ENCODE measurements around the gene FAF1. TPM values are rescaled to one million over a fixed set of nuclear protein-coding genes. Genes with fewer than 3 reads are reported as not detected.

FAF1 gene
- total and polyA plus RNA-seq, 2 of the 8 experiments (the other 6 are each of a cell fraction or from before 2014, with no cell fraction given), result 10.8 to 65.9 TPM

DNA sequence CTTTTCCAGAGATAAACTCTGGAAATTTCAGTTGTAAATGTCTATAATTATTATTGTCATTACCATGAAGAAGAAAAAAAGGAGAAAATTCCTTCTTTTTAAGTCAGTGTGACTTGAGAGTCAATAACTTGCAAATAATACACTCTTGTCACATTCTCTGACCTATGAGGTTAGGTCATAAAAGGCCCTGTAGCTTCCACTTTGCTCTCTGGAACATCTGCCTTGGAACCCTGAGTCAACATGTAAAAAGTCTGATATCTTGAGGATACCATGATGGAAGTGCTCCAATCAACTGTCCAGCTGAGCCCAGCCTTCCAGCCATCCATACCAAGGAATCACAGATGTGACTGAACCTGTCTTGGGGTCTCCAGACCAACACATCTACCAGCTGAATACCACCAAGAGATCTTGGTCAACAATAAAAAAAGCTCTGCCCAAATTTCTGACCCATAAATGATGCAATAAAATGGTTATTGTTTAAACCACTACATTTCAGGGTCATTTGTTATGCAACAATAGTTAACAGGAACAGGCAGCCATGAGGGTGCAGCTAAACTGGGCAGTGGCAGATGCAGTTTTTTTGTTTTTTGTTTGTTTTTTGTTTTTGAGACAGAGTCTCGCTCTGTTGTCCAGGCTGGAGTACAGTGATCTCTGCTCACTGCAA, 547.1 kb downstream of the FAF1 start:
- Histone ChIP-seq H4K20me1 (replicated peaks in 1 of 2; ENCODE audit: control insufficient read depth in 1 of 2, insufficient read depth in 2 of 2, low read length in 2 of 2) (peaks cover 3 to 12% of the 10 kb centered on the region in 2 experiments), H3K14ac (ENCODE audit: insufficient read length) (no peak overlapping the region), H3K27me3 (replicated peaks in 1 of 4; ENCODE audit: control insufficient read depth in 3 of 4, extremely low read depth in 1 of 4, insufficient read depth in 3 of 4, low read length in 3 of 4) (peaks cover 50 to 58% (median 53%) of the 10 kb centered on the region in 4 experiments), H3K4me3 (ENCODE audit: extremely low read depth in 1 of 4, insufficient read depth in 2 of 4, low read depth in 3 of 4, low read length in 4 of 4) (no peak overlapping the region), H2BK20ac (ENCODE audit: low read length) (no peak overlapping the region), H3K23ac (ENCODE audit: insufficient read length) (no peak overlapping the region), H4K5ac (ENCODE audit: insufficient read length, low read depth, low read length) (no peak overlapping the region), H3K18ac (ENCODE audit: extremely low read depth, low read length) (no peak overlapping the region), H2BK15ac (ENCODE audit: low read length) (no peak overlapping the region), H2AK5ac (ENCODE audit: low read depth, low read length) (no peak overlapping the region), H3K36me3 (ENCODE audit: control insufficient read depth in 2 of 4, insufficient read depth in 4 of 4, low read length in 3 of 4) (no peaks in the 10 kb centered on the region), H2BK12ac (ENCODE audit: low read depth, low read length) (no peak overlapping the region), H3K23me2 (ENCODE audit: low read depth, low read length) (peaks cover 1% of the 10 kb centered on the region), H3K9me3 (ENCODE audit: insufficient read depth in 2 of 2, low read depth in 1 of 2, low read length in 1 of 2) (peaks cover 0 to 3% of the 10 kb centered on the region in 2 experiments; a peak in 1 of 4 replicates), H2BK120ac (replicated peaks; ENCODE audit: low read depth, low read length) (no peak overlapping the region), H3K4me1 (replicated peaks in 1 of 4; ENCODE audit: control insufficient read depth in 3 of 4, insufficient read depth in 4 of 4, low read length in 3 of 4) (peaks cover 0 to 12% (median 8%) of the 10 kb centered on the region in 4 experiments; a peak in 5 of 7 replicates), H4K91ac (replicated peaks; ENCODE audit: insufficient read length, low read length) (no peak overlapping the region), H3K27ac (ENCODE audit: low read depth, low read length) (no peak overlapping the region), H3K4me2 (ENCODE audit: insufficient read depth in 1 of 2, low read depth in 2 of 2, low read length in 2 of 2) (no peak overlapping the region), H3K56ac (replicated peaks; ENCODE audit: insufficient read length, low read depth, low read length) (no peak overlapping the region), H4K8ac (ENCODE audit: extremely low read depth, insufficient read depth, low read length) (no peak overlapping the region), H2BK5ac (ENCODE audit: low read depth, low read length) (no peak overlapping the region), H3K4ac (replicated peaks; ENCODE audit: insufficient read length, low read depth, low read length) (no peak overlapping the region), H3K79me1 (ENCODE audit: low read depth, low read length) (no peaks in the 10 kb centered on the region), H2AFZ (ENCODE audit: low read length) (no peak overlapping the region), H3K79me2 (ENCODE audit: control insufficient read depth in 1 of 2, insufficient read depth in 2 of 2, low read length in 2 of 2) (no peaks in the 10 kb centered on the region), H3K9ac (replicated peaks in 1 of 4; ENCODE audit: extremely low read depth in 1 of 4, low read depth in 3 of 4, low read length in 3 of 4) (no peak overlapping the region)
- FAIRE-seq (no peak), DNase-seq (ENCODE audit: low read depth in 1 of 2, low spot score in 2 of 2) (no peak)
- TF ChIP-seq EZH2 (IDR thresholded peaks at IDR 0.05; ENCODE audit: low read depth, low read length, severe bottlenecking) (no peak), POLR2A (IDR thresholded peaks at IDR 0.05; ENCODE audit: control extremely low read depth in 1 of 2, low read depth in 2 of 2, low read length in 2 of 2) (no peak), GABPA (IDR thresholded peaks at IDR 0.05; ENCODE audit: borderline replicate concordance, insufficient read depth, low read length) (no peak), CREB1 (IDR thresholded peaks at IDR 0.05) (no peak), SIRT6 (IDR thresholded peaks at IDR 0.05; ENCODE audit: low read length) (no peak)
- POLR2A ChIA-PET (ENCODE audit: partially characterized antibody), result interaction anchor here (1.4 kb wide), 1 partner anchor 12 kb away, joined by 3 read pairs; no protein-coding TSS in a partner anchor
- 90% methylated on average over 1 of the region's 1 CpG; no CpG with 5 or more reads in 1 of the 2 experiments for WGBS, 2 experiments (ENCODE audit: extremely low coverage in 1 of 2, insufficient coverage in 1 of 2, insufficient read length in 1 of 2, insufficient replicate concordance in 2 of 2, low coverage in 1 of 2, low lambda C conversion rate in 2 of 2, missing lambda C conversion rate in 1 of 2)
- CTCF ChIA-PET (ENCODE audit: partially characterized antibody), result interaction anchor here (1.2 to 3.8 kb wide), 5 partner anchors 11 to 192 kb away, joined by 4 to 30 read pairs (median 6); no protein-coding TSS in a partner anchor

Measured in H1 (cell line).